A172 (cell line): ENCODE measurements around the gene MTHFSD. TPM values are rescaled to one million over a fixed set of nuclear protein-coding genes. Genes with fewer than 3 reads are reported as not detected.
A peak's percentile ranks its signal among the peaks of the same experiment; 100 is the strongest.

ENCODE experiments used
- DNase-seq: peaks from one replicate; pipeline ENCODE4 v3.0.0-alpha.2; 2015; ENCODE audit warnings: low spot score
- total RNA-seq: library from RNA; depleted of rRNA; stranded (reverse); fragments of >200 nt; shearing (Covaris generic); gene quantifications from 2 replicates; pipeline ENCODE4 v1.2.3, GENCODE V29; 2014

Gene MTHFSD
- total RNA-seq, 1 experiment from 2014 or later: 7.8 TPM

DNA sequence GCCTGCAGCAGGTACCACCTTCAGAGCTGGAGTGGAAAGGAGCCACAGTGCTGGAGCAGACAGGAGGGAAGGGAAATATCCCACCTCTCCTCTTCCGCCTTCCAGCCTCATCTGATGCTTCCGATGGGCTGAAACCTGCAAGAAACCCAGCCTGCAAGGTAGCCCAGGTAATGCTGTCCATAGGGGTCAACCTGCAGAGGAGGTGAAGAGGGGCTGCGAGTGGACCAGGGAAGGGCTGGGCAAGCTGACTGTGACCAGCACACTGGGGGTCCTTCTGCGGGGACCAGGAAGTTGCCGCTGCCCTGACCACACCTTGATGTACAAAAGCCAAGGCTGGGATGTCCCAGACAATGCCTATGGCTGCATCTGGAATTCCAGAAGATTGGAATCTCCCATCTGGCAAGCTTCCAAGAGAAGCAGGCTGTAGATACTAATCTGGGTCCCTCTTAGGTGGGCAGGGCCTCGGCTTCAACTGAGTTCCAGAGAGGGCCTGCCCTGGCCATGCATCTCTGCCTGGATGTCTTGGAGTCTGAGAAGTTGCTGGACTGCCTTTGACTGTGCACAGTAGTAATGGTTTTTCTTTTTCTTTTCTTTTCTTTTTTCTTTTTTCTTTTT lies 29.1 kb upstream of the MTHFSD start:
- peak; percentile 65 for DNase-seq

DNA sequence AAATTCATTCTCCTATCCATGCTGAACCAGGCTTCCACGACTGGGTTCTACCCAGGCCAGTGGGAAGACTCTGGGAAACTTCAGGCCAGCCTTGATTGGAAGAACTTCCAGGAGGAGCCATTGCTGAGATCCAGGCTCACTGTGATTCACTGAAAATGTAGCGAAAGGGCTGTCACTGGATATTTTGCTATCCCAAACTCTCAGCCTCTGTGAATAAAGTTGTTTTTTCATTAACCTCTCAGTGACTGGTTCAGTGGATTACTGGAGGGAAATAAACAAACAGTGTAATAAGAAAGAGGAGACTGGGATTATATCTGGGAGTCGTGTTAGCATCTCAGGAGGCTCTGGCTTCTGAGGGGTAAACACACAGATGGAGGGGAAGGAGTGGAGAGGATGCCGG lies 26.4 kb upstream of the MTHFSD start:
- DNase-seq: no peak

GRCh38 chr16:86580791-86581170 lies 25.7 kb upstream of the MTHFSD start:
- no peak for DNase-seq

GRCh38 chr16:86580063-86580790 lies 25.2 kb upstream of the MTHFSD start:
- no peak for DNase-seq

GRCh38 chr16:86579268-86580062 lies 24.4 kb upstream of the MTHFSD start:
- DNase-seq: no peak

DNA sequence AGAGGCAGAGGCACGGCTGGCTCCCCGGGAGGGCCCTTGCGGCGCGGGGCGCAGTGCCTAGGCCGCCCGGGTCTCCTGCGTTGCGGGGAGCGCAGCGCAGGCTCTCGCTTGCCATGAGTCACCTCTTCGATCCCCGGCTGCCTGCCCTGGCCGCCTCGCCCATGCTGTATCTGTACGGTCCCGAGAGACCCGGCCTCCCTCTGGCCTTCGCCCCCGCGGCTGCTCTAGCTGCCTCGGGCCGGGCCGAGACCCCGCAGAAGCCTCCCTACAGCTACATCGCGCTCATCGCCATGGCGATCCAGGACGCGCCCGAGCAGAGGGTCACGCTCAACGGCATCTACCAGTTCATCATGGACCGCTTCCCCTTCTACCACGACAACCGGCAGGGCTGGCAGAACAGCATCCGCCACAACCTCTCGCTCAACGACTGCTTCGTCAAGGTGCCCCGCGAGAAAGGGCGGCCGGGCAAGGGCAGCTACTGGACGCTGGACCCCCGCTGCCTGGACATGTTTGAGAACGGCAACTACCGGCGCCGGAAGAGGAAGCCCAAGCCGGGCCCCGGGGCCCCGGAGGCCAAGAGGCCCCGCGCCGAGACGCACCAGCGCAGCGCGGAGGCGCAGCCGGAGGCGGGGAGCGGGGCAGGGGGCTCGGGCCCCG lies 23.7 kb upstream of the MTHFSD start:
- no peak for DNase-seq

- no peak for DNase-seq
Observed at GRCh38 chr16:86578061-86578599, 23.1 kb upstream of the MTHFSD start, which contains the start of gene FOXL1. TSS of gene FOXL1 (plus strand) at chr16:86578549. CDS start at chr16:86578724, 175 bp downstream.

DNA sequence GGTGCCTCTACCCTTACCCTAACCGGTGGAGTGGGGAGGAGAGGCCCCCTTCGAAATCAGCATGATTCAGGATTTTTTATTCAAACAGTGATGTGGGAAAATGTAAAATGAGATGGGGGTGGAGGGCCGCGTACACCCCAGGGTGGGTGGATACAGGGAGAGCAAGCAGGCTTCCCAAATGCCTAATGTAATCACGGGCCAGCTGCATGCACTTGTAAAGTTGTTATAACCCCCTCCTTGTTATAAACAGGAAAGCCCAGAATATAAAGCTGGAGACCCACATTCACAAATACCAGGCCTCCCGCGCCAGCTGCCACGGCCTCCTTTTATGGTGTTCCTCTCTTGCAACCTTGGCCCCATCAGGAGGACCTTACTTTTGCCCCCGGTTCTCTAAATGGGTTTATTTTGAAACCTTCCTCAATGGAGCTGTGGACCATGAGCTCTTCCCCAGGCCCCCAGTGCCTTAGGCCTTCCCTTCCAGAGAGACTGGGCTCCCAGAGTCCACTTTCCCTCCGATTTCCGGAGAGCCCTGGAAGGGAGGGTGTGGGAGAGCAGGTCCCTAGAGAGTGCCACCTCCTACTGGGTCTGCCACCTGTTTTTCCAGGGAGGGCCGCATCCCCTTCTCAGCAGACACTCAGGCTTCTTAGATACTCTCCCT lies 22.4 kb upstream of the MTHFSD start:
- DNase-seq: no peak

GRCh38 chr16:86576591-86577313 lies 21.7 kb upstream of the MTHFSD start:
- no peak for DNase-seq

- peak; percentile 96 for DNase-seq
Observed at GRCh38 chr16:86575754-86576557, 20.9 kb upstream of the MTHFSD start.

GRCh38 chr16:86575095-86575685 lies 20.2 kb upstream of the MTHFSD start:
- no peak for DNase-seq

DNA sequence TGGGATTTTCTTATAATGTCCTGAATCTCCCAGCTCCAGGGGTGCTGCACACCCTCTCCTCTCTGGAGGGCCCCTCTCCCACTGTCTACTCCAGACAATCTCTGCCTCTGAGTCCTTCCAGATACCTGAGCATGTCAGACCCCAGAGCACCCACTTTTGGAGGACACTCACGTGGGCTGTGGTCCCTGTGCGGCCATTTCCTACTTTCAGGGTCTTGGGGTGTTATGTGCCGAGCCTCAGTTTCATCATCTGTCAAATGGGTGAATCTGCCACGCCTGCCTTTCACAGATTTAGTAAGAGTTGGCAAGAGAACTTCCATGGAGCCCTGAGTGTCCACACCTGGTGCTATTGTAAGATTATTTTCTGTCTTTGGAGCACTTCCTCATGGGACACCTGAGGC lies 19.6 kb upstream of the MTHFSD start:
- DNase-seq: no peak

DNA sequence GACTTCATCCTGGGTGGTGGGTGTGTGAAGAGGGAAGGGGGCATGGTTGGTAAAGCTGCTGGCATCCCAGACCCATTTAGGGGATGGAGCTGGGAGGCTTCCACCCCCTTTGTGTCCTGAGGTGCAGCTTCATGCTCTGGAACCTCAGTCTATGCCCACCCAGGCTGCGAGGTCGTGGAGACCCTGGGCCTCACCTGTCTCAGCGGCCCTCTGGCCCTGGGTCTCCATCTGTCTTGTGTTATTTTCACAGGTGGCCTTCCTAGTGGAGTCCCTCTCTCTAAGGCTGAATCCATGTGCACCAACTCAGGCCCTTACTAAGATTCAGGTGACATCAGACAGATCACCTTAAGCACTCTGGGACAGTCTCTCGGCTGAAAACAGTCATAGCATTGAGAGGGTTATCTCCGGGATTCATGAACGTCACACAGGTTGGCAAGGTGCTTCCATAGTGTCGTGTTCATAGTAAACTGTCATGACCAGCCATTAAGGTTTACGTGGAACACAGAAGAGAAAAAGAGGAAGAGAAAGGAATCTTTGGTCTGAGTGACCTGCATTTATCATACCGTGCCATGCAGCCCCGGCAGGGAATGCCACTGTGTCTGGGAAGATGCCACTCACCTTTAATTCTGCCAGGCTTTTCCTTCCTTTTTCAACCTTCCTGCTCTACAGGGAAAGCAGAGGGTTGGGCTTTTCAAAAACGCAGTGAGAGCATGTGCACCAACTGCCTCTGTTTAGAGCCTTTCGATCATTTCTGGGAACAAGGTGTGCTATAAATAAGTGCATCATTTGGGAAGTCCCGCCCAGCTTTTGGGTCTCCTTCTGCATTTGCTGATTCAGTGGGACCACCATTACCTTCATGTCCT lies 18.8 kb upstream of the MTHFSD start:
- DNase-seq: no peak

- DNase-seq: no peak
Observed at GRCh38 chr16:86573215-86573614, 18.2 kb upstream of the MTHFSD start.

- no peak for DNase-seq
Observed at GRCh38 chr16:86572606-86573005, 17.6 kb upstream of the MTHFSD start.

- no peak for DNase-seq
Observed at GRCh38 chr16:86572041-86572521, 17.0 kb upstream of the MTHFSD start.

DNA sequence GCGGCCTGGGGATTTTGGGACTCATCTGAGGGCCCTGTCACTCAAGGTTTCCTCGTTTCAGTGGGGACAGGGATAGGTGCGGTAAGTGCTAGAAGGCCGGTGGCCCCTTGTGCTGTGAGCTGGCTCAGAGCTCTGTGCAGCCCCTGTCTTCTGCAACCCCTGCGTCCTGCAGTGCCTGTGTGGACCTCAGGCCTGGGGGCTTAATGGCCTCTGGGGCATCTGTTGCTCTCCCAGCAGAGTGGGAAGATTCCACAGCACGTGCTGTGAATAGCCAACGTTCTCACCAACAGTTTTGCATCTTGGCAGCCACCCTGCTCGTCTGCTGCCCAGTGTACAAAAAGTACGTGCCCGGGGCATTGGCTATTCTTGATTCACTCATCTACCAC lies 16.5 kb upstream of the MTHFSD start:
- DNase-seq: no peak
